ENCODE results near the gene GSTA4.
"Not testable (repeated sequence)": the region's sequence is repeated elsewhere in the genome, so short reads cannot be mapped to it uniquely, and the experiment has no call there.

GSTA4 gene

DNA sequence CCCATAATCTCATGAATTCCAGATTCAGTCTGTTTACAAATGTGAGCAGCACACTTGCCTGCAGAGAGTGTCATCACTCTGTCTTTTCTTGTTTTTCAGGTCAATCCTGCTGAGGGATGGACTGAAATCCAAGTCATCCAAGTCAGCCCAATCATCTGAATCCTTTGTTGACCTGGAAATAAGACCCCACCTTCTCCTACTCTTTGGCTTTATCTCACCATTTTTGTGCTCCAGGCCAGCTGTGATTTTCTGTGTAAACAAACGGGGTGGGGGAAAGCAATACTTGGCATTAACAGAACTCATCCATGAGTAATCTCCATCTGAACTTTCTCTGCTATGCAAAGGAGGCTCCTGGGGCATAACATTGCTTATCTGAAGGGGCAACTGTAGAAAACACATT is 16.9 kb upstream of the GSTA4 start:
- no peak for DNase-seq

DNA sequence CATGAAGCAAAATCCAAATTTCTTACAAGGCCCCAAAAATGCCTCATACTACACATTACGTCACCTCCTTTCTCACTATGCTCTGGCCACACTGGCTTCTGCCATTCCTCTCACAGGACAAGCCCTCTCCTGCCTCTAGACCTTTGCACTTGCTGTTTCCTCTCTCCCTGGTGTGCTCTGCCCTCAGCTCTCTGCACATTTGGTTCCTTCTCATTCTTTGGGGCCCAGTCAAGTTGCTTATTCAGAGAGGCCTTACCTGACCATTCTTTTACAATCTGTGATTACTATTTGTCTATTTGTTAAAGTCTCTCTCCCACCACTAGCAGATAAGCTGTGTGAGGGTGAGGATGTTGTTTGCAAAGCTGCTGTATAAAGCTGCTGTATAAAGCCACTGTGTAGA is 15.4 kb upstream of the GSTA4 start:
- DNase-seq = no peak

DNA sequence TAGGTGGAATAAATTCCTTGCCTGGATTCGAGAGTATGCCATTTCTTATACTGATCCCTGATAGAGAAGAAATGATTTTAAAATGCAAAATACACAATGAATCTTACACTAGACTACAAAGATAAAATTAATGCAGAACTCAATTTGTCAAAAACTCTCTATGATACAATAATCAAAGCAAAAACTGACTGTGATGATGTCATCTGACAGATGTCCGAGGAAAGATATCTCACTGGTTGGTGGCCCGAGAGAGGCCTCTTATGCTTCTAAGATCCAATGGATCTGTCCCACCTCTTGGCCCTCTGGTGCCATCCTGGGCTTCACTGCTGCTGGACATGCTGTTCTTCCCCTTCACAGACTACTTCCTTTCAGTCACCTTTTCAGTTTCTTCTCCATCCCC is 14.4 kb upstream of the GSTA4 start:
- DNase-seq = no peak

DNA sequence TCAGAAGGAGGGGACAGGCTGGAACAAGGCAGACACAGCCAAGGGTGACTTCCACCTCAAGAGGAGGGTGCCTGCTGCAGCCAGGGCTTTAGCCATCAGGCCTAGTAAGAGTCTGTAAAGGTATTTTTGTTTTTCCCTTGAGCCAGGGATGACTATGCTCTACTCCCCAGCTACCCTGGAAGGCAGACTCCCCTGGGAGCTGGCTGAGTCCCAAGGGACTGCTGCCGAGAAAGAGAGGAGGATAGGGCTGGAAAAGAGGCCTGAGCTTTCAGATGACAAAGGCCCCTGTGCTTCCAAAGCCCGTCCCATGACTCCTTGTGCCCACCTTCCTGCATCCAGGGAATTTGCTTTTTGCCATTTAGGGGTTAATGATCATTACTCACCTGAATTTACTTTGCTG is 14.0 kb upstream of the GSTA4 start:
- no peak for DNase-seq

DNA sequence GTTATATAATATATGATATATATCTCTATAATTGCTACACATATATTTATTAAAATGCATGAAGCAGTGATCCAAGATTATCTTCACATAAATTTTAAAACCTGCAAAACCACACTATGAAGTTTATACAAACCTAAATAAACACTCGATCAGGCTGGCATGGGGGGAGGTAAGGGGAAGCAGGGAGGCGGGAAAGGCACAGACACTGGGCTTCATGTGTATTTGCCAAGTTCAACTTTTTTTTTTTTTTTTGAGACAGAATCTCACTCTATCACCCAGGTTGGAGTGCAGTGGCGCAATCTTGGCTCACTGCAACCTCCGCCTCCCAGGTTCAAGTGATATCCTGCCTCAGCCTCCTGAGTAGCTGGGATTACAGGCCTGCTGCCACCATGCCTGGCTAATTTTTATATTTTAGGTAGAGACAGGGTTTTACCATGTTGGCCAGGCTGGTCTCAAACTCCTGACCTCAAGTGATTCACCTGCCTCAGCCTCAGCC is 13.2 kb upstream of the GSTA4 start:
- DNase-seq = not testable (repeated sequence)

DNA sequence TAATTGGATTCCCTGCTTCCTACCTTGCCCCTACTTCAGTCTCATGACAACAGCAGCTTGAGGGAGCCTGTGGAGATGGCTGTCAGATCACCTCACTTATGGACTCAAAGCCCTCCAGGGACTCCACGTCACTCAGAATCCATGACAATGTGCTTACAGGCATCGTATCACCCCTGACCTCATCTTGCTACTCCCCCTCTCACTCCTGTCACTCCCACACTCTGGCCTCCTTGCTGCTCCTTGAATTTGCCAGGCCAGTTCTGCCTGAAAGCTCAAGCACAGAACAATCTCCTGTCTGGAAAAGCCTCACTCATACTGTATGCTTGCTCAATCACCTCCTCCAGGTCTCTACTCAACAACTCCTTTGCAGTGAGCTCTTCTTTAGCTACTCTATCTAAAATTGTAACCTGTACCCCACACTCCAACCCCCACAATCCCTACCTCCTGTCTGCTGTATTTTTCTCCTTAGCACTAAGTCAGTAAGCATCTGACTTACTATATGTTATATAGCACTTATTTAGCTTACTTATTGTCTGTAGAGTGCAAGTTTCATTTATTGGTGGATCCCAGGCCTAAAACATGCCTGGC is 10.7 kb upstream of the GSTA4 start:
- no peak for DNase-seq

DNA sequence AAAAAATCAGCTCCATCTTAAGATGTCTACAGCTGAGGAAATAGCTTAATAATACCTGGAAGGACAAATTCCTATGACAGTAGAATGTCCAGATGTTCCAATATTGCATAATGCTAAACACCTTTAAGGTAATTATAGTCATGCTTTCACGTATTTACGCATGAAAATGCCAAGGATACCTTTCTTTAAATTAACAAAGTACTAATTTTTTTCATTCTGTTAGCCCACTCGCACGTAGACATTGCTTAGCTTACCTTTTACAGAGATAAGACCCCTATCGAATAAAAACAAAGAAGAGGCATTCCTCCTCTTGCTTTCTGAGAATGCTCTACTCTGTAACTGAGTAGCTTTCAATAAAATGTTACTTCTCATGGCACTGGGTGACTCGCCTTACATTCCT is 4.4 kb upstream of the GSTA4 start:
- DNase-seq = no peak

DNA sequence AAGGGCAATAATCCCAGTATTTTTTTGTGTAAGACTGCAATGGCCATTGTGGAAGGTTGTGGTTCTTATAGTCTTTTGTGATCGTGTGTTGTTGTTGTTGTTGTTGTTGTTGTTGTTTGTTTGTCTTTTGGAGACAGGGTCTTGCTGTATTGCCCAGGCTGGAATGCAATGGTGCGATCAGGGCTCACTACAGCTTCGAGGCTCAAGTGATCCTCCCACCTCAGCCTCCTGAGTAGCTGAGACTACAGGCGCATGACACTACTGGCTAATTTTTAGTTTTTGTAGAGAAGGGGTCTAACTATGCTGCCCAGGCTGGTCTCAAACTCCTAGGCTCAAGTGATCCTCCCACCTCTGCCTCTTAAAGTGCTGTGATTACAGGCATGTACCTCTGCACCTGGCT is 3.5 kb upstream of the GSTA4 start:
- no peak for DNase-seq

DNA sequence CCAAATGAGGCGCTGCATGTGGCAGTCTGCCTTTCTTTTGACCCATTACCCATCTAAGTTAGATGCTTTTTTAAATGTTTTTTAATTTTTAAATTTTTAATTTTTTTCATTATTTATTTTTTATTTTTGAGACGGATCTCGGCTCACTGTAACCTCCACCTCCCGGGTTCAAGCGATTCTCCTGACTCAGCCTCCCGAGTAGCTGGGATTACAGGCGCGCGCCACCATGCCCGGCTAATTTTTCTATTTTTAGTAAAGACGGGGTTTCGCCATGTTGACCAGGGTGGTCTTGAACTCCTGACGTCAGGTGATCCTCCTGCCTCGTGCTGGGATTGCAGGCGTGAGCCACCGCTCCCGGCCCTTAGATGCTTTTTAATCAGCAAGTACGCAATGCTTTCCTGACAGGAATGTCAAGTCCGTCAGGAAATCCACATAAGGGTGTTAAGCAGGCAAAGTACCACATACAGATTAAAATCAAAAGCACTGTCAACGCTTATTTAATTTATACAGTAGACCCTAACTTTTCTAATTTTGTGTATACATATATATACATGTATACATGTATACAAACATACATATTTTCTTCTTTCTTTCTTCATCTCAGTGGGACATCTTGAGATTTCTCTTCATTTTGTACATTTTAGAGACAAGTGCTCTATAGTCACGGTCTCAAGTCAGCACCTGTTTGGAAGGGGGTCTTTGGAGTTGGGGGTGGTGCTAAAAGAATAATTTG is 995 bp upstream of the GSTA4 start:
- no peak for DNase-seq

DNA sequence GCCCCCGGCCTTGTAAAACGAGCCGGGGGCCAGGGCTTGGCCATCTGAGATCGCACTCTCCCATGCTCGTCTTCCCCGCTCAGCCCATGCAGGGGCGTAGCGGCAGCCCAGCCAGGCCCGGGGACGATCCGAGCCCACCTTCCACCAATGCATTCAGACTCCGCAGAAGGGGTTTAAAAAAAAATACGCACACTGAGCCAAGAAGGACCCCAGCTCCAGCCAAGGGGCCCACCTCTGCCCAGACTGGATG is 320 bp downstream of the GSTA4 start:
- no peak for DNase-seq

DNA sequence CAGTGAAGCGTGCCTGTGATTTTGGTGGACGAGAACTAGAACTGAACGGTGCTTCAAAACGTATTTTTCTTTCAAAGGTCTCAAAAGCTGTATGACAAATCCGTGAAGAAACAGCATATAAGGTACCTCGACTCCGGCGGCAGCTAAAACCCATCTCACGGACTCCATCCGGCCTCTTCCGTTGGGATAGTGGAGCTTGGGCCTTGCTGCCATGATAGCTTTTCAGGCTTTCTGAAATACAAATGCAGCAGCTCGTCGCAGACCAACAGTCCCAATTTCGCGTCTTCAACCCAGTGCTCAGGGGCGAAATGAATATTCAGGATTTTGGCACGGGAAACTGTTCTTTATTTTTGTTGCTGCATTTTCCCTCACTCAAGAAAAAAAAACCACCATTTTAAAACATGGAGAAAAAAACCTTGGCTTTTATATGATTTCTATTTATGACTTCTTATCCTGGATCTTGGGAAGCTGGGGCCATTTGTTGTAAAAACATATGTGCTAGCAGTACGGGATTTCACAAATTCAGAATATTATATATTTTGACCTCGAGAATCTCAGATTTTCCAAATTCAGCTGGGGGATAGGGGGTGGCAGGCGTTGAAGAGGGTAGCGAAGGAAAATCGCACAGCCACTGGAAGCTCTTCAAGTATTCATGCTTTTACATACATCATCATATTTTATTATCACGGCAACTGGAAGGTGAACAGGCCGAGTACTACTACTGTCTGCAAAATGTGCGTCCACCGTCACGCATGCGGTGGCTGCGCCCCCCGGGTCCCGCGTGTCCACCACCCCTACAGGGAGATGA is 849 bp downstream of the GSTA4 start:
- DNase-seq = no peak

DNA sequence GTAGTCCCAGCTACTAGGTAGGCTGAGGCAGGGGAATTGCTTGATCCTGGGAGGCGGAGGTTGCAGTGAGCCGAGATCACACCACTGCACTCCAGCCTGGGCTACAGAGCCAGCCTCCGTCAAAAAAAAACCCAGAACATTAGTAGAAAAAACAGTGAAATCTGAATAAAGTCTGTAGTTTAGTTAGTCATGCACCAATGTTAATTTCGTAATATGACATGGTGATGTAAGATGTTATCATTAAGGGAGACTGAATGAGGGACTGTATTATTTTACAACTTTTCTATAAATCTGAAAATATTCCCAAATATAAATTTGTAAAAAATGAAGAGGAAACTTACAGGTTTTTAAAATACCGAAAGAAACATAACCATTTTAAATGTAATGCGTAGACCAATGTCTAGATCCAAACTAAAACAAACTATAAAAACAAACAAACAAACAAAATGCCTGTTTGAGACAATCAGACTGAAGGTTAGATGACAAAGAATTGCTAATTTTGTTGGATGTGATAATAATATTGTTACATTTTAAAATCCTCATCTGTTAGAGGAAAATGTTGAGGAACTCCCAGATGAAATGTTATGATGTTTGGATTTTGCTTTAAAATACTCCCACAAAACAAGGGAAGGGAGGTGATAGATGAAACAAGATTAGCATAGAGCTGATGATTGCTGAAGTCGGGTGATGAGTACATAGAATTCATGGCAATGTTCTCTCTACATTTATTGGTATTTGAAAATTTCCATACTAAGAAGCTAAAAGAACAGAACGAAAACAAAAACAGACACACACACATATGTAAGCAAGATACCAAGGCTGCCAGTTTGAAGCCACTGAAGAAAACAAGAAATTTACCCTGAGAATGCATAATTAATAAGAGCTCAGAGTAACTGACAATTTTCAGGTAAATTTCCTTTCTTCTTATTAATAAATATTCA is 1.8 kb downstream of the GSTA4 start:
- no peak for DNase-seq

DNA sequence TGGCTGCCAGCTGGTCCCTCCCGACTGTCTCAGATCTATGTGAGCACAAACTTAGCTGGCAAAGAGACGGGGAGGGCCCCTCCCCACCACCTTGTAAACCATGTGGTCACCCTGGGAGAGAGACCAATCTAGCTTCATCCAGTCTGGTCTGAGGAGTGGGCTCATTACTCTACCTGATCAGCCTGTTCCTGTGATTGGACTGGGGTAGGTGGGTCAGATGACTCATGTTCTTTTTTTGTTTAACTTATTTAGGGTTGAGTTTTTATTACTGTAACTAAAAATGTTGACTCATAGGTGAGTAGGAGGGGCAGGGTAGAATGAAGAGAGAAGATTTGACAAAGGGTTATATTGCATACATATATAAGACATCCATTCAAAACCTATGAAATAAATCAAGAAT is 4.7 kb downstream of the GSTA4 start:
- DNase-seq = no peak

DNA sequence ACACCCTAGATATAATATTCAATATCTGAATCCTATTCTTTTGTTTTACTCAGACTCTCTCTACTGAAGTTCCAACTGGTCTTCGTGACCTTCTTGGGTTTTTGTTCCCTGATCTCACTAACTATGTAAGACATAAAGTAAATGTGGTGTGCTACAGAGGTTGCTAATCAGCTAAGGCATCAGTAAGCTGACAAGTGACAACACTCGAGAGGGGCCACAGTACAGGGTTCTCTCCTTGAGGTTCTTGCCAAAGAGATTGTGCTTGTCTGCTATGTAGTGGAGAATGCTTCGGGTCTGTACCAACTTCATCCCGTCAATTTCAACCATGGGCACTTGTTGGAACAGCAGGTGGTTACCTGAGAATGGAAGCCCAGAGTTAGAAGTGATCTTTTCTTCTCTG is 9.9 kb downstream of the GSTA4 start:
- DNase-seq = no peak

DNA sequence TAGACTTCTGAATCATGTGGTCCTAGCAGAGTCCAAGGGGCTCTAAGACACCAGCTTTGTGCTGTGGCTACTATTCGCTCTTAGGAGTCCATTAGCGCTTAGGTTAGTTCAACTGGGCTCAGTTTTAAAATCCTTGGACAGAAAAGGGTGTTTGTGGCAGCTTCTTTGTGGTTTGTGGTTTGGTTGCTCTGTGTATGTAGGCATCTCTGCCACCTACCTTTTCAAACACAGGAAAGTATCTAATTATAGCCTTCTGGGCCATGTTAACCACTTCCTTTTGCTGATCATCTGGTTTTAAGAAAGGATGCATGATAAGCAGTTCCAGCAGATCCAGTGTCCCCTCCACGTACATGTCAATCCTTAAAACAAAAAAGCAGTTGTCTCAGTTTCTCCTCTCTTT is 10.8 kb downstream of the GSTA4 start:
- DNase-seq = no peak

DNA sequence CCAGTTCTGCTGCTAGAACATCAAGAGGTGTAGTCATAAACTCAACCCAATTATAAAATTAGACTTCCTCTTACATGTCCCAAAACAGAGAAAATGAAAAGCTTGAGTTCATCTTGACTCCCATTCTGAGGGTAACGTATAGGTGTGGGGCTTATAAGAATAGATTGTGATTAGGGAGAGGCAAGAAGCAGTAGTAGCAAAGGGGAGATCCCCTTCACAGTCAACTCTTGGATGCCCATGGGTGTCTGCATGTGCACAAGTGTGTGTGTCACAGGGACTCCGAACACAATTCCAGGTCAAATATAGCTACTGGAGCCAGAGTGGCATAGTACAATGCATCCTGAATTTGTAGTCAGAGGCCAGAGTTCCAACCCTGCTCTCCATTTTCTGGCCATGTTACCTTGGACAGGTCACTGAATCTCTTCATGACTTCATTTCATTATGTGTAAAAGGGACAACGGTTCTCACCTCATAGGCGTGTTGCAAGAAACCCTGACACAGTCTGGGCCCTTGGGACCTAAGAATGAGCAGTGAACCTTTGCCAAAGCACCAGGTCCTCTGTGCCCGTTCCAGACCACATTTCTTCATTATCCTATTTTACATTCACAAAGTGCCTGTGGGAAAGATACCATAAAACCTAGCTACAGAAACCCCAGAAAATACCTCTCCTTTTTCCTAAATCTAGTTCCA is 11.8 kb downstream of the GSTA4 start:
- DNase-seq = no peak

DNA sequence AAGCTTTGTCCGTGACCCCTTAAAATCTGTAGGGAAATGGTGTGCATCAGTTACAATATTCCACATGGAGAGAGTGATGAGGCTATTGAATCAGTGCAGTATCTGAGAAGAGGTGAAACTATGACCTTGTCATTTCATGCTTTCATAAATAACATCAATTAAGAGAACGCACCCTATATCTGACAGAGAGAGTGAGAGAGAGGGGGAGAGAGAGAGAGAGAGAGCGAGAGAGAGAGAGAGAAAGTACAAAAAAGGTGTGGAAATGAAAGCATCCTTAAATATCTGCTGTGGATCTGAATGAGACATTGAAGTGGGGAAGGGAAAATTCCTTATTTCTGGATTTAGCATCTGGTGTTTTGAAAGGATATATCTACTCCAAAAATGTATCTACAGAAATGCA is 12.4 kb downstream of the GSTA4 start:
- DNase-seq = no peak

DNA sequence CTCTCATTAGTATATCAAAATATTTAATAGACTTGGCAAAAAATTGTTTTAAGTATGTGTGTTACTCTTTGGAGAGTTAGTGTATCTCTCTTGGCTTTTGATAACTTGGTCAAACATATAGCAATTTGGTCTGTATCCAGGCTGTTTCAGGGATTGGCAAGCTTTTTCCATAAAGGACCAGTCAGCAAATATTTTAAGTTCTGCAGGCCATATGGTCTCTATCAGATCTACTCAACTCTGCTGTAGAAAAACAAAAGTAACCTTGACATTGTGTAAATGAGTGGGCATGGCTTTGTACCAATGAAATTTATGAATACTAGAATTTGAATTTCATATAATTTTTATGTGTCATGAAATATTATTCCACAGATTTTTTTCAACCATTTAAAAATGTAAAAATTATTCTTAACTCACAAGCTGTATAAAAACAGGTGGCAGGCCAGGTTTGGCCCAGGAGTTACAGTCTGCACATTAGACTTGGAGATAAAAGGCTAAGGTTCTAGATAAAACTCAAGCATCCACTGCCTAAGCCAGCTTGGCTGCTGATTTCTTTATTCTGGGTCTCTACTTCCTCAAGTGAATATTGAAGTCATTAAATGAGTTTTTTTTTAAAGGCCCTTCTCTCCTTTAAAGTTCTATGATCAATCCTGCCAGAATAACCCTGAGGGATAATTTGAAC is 13.7 kb downstream of the GSTA4 start:
- DNase-seq = no peak

DNA sequence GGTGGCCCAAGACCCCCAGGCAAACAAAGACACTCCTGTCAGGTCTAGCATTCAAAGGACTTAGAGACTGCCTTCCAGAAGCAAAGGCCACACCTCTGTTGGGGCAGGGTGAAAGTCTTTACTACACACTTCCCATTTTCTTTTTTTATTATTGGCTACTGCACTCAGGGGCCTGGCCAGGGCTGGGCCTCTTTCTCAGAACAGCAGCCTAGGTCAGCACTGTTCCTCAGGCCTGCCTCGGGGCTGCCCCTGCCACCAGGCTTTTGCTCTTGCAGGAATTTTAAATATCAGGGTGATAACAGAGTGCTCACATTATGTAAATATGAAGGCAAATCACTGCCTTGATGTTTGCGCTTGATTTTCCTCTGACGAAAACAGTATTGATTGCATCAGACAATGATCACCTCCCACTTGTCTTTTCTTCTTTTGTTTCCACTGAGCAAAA is 18.5 kb downstream of the GSTA4 start:
- DNase-seq = no peak

DNA sequence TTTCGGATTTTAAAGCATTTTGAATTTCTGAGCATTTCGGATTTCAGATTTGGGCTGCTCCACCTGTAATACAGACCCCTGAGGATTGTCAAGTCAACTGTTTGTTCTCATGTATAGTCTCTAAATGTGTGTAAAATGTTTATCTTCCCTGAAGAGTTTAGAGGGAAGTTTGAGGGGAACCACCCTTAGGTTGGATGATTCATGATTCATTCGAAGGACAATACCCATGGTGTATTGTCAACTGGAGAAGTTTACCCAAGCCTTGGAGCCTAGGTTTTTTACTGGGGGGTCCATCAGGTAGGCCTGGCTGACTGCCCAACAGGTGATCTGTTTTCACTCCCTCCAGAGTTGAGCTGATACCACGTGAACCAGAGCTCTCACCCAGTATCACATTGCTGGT is 18.9 kb downstream of the GSTA4 start:
- DNase-seq = no peak

DNA sequence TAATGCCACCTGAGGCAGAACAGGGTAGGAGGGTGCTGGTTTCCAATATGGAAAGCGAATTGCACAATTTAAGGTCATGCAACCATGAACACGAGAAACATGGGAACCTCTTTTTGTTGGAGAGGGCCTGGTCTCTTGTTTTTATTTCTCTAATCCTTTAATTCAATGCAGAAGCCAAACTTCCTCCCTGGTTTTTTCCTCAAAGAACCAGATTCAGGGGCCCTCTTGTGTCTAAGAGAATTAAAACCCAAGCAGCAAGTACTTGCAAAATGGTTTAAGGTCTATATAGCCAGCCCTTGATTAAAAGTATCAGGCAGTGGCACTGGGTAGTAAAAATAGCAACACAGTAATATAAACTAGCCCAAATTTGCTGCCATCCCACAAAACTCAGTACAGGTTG is 19.5 kb downstream of the GSTA4 start:
- DNase-seq = no peak

DNA sequence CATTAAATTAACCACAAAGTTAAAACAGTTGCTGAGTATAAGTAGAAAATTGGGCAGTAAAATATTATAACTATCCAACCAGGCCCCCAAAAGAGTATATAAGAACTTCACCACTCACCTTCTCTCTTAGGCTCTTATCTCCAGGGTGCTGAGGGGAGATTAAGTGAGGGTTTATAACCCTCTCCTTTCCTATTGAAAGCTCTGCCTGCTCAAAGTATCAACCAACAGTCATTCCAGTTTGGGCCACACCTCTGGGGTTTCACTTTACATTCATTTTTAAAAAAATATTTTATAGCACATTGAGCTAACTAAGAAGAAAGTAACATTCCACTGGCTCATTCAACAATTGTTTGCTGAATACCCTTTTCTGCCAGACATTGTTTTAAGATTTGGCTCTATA is 22.1 kb downstream of the GSTA4 start:
- no peak for DNase-seq
